Measurements from ENCODE around the gene ALKAL2.

ALKAL2 gene

DNA sequence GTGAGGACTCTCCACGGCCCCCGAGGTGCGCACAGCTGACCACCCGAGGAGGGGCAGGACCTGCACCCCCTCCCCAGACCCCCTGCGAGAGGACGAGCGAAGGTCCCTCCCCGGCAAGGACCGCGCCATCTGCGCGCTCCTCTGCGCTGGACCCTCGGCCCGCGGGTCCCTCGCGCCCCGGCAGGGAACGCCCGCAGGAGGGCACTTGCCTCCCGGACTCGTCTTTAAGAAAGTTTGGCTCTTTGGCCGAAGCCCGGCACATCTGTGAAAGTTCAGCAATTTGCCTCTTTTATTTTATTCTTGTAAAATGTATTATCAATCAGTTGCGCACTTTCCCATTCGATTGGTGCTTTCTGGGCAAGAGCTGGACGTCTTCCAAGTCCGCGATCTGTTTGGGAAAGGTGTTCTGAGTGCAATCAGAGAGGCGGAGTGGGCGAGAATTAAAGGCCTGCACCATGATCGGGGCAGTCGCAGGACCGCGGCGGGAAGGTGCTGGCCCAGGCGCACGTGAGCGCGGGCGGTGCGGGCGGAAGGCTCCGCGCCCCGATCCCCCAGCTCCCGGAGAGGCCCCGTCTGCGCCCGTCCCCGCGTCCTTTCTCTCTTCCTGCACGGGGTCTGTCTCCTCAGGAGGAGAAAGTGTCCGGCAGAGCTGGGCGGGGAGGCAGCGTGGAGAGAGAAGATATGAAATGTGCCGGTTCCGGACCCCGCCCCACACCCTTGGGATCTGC is 1.6 kb upstream of the ALKAL2 start:
- DNase-seq, result no peak

DNA sequence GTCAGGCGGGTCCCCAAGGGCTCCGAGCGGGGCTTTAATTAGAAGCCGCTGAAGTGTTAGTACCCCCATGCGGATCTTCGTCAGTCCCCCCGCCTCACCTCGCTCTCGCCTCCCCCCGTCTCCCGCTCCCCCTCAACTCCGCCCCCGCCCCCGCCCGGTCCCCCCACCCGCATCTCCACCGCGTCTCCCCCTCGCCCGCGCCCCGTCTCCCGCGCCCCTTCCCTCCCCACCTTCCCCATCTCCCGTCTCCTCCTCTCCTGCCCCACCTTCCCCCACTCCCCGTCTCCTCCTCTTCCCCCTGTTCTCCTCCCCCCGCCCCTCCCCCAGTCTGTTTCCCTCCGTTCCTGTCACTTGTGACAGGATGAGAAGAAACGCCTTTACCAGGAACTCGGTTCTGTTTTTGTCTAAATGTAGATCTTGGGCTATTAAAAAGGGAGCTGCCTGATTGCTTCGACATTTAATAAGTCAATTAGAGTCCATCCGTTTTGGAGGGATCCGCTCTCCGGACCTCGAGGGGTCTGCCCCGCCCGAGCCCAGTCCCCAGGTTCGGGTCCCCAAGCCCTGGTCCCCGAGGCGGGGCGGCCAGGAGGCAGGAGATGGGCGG is 969 bp upstream of the ALKAL2 start:
- DNase-seq, result no peak

DNA sequence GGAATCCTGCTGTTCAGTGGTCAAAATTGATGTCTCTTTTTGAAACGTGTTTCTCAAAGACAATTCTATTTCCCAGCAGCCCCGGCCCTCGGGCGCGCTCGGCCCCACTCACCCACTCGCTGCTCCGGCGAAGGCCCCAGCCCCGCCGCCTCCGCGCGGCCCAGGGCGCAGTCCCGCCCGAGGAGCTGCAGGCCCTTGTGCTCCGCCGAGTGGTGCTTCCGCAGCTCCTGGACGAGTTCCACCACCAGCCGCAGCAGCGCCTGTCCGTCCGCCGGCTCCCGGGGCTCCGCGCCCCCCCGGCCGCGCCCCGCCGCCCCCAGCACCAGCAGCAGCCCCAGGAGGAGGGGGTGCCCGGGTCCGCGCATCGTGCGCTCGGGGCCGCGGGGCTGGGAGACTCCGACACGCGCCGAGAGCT is 413 bp downstream of the ALKAL2 start:
- no peak for DNase-seq

DNA sequence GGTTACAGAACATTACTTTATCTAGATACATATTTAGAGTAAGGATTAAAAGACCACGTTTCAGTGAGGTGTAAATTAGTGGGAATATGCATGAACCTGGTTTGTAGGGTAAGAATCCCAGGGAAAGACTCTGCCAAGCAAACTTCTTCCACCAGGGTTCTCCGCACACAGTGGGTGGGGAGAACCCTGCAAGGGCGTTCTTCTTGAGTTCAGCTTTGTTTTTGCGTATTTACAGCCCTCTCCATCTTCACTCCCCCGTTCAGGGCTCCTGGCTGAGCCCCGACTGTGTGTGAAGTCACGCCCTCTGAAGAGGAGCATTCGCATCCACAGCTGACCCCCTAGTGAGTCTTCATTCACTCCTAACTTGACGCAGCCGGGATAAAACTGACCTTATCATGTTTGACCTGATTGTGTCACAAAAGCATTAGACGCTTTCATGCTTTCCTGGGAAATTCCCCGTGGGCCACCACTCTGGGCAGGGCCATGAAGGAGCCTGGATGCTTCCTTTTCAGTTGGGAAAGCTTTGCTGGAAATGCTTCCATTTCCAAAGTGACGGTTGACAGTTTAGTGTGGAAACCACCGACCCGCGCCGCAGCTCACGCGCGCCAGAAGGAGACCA is 1.0 kb downstream of the ALKAL2 start:
- no peak for DNase-seq

DNA sequence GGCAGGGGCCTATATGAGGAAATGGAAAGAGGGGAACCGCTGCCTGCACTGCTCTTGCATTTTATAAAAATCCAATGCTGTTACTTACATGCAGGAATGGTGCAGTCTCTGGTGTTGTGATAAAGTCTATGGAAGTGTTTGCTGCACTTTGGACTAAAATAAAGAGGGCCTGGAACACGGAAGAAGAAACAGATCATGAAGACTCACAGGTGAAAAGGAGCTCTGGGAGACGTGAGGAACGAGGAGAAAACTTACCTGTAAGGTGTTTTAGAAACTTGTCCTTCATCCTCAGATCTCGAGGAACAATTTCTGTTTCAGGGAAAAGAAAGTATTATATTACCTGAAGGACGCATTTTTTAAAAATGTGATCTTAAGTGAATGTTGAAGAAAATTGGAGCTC is 1.9 kb downstream of the ALKAL2 start:
- no peak for DNase-seq

DNA sequence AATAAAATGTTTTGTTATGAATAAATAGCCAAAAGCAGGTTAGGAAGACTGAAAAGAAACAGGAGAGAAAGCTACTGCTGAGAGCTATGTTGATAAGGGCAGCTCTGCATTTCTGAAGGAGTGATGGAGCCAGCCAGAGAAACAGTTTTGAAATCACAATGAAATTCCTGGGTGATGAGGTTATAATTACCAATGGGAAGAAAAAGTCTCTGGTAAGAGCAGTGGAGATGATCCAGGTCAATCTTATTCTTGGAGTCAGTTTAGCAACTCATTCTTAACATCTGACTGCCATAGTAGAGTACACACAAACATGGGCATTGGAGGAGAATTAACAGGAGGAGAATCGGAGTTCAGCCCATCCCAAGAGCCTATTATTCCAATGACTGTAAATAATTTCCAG is 2.4 kb downstream of the ALKAL2 start:
- DNase-seq, result no peak

DNA sequence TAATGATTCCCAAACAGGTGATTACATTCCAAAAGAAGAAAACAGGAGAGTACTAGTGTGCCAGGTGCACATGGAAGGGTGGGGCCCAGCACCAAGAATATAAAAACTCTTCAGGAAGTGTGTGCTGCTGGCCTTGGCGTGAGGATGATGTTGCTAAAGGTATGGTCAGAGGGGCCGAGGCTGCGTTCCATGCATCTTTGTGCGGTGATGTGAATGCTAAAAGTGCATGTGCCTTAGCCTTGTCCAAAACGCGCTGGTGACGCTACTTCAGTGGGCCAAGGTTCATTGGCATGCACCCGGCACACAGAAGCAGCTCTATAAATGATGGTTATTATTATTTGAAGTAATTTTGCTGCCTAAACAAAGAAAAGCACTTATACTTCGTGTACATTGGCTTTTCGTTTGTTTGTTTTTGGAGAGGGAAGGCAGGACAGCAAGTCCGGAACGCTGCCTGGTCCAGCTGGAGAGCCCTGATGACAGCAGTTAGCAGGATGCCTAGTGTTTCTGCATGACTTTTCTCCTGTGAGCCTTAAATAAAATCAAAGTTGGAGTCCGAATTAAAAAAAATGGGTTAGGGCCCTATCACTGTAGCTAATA is 2.9 kb downstream of the ALKAL2 start:
- no peak for DNase-seq

DNA sequence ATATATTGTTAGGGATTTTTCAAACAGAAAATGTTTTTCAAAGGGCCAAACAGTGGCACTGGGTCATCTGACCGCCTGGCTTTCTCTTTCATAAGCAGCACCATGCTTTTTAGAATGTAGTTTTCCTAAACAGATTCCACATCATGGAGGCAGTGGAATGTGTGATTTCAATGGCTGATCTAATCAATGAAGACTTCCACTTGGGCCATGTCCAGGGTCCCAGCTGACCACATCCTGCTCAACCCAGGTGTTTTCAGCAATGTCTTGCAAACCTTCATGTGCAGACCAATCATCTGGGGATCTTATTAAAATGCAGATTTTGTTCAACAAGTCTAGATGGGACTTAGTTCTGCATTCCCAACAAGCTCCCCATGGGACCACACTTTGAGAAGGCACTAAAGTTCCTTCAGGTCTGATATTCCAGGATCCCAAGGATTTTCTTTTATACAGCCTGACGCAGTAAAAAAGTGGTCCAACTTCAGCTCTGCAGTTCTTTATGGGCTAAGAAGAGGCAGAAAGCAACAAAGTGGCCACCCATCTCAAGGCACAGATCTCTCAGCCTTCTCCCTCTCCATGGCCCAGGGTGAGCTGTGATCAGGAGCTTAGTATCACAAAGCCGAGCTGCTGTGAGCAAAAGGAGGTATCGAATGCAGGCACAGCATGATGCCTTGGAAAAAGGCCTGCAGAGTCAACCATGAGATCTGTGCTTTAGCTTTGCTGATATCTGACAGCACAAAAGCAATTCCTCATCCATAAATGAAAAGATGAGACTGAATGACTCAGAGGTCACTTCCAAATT is 3.7 kb downstream of the ALKAL2 start:
- no peak for DNase-seq

DNA sequence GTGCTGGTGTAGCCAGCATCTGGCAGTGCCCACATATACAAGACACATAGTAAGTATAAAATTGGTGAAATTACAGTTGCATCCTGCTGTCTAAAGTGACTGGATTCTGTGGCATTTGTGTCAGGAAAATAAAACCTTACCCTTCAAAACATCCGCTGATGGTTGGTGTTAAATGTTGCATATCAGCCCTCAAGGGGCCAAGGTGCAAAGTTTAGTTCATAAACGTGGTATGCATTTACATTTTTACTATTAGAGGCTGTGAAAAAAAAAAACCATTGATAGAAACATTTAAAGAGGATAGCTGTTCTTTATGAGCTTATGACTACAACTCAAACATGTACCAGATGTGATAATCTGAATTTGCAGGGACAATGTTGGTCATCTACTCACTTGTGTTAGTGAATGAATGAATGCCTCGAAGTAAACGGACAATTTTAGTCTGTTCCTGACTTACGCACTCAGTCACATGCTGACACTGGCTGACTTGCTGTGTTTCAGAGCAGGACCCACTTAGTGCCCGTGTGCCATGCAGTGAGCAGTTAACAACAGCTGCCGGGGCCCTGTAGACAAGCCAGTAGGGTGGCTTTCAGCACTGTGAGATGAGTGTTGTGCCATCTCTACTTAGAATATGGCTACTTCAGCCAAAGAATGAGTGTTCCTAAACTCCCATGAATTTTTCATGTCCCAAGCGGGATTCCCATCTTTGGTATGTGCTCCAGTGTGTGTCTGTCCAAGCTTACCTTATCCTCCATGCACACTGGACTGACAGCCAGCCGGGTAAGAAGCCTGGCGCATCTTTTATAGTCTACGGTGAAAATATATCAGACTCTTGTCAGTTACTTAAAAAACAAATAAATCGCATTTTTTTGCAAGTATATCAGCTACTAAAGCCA is 5.3 kb downstream of the ALKAL2 start:
- DNase-seq, result no peak

DNA sequence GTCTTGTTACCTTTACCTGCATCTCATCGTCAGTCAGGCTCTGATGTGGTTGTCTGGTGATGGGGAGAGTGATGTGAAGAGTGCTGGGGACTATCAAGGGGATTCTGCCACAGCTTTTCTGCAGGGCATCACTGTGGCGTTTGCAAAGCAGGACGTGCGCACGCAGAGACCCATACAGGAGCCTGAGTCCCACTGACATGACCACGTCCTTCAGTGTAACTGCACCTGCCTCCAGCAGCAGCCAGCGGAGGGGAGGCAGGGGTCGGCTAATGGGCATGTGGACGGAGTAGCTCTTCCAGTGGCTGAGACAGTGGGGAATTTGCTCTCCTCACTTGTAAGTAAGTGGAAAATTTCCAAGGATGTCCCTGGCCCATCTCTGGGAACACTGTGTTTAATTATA is 6.5 kb downstream of the ALKAL2 start:
- no peak for DNase-seq

DNA sequence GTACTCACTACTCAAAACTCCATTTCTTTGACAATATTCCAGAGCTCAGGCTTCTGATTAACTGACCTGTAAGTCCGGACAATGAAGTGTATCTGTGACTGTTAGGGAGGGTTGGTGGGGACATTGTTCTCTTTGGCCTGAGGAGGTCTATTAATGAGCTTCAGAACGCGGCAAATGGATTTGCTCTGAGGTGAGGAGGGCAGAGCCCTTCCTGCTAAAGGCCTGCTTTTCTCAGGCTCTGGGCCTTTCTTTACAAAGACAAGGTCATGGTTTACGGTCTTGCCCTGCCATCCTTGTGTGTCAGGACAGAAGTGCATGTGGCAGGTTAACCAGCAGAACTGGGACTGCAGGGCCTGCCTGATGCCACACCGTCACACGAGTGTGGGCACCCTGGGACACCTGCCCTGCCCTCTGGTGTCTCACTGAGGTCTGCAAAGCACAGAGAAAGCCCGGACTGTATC is 7.2 kb downstream of the ALKAL2 start:
- DNase-seq, result no peak

DNA sequence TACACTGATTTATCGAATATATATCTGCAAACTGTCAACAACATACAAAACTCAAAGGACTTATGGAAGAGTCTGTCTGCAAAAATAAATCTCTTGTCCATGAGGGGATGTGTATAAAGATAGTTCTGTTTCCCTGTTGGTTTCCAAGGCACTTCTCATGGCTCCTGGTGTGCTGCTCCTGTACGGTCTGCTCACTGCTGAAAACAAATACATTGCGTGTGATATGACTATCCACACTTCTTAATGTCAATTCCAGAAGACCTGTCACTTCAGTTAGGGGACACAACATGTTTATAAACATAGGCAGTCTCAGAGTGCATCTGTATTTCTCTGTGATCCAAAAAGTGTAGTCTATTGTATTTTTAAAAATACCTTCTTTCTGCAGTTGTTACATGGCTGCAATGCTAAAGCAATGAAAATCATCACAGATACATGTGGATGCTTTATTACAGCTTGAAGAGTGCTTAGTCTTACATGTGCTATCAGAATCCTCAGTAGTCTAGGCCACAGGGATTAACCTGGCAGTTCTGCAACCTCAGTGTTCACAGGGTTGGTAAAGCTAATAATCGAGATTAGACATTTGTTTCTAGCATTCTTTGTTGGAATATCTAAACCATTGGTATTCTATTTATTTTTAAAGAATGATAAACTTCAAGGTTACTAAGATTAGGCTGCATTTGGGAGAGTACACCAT is 7.8 kb downstream of the ALKAL2 start:
- no peak for DNase-seq

DNA sequence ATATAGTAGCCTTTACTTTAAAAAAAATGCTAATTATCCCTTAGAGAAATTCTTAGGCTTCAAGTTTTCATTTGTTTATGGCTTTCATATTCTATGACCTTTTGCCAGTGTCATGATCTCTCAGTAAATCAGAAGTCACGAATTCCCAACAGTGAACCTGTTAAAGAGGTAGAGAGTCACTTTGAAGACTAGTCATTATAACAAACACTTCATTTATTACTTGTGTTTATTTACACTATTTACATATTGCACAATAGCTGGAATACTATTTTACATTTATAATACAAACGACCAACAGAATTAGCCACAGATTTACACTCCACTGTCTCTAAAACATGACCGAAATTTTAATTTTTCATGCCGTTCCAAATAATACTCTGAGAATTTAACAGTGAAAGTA is 8.5 kb downstream of the ALKAL2 start:
- DNase-seq, result no peak

DNA sequence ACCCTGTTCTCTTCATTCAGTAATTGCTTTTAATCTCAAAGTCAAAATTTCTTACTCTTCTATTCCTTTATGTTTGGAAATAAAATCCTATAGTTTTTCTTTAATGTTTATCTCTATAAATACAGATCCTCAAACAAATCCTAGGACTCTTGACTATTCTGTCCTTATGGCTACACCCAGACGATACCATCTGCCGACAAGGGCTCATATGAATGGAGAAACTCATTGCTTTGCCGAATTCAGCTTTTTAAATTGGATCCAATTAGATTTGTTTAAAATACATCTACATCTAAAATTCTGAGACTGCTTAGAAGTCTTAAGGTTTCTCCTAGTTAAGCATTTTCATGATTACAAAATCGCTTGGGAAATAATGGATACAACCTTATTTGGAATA is 9.0 kb downstream of the ALKAL2 start:
- no peak for DNase-seq

DNA sequence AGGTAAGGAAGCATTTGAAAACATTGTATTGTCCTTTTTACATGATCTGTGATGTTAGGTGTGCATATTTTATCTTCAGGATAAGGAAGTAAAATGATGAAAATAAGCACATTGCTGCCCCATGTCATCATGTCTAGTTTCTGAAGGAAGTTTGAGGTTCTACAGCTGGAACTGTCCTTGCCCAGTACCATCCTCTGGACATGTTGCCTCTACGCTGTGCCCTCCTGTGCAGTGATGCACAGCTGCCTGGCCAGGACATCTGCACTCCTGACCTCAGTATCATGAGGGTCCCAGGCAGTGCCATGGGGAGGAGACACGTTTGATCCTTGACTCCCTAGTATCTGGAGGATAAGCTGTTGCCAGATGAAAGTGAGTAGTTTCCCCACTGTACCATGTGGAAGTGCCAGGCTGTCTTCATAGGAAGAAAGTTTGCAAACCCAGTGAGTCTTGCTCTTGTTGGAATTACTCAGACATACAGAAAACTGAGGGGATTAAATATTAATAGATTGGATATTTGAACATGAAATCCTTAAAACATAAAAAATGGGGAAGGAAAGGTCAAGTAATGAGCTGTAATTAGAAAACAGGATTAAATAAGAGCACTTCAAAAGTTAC is 9.5 kb downstream of the ALKAL2 start:
- DNase-seq, result no peak

DNA sequence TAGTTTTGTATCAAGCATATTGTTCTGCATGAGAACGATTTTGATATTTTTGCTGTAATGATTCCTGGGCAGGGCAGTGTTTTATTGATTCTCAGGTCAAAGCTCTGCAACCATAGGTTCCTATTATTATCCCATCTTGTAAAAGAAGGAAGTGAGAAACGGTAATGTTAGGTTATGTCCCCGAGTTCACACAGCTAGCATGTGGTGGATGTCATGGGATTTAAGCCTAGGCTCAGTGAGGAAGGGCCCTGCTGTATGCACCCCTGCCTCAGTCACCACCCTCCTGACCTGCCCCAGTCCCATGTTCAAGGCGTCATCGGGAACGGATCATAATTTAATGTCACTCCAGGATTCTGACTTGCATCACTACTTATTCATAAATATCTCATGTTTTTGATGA is 12.4 kb downstream of the ALKAL2 start:
- DNase-seq, result no peak

DNA sequence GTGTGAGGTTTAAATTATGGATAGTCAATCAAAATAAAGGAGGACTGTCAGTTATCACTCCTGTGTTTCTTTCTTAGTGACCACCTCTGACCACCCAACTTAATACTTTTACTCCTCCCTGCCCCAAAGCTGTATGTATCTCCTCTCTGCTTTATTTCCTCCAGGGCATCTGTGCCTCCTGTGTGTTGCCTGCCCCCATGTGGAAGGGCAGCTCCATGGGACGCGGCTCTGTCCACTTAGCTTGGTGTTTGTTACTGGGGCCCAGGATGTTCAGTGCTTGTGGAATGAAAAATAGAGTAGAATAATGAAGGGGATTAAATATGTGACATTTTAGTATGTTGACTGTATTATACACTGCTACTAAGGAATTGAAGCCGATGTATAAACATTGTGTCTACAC is 13.4 kb downstream of the ALKAL2 start:
- DNase-seq, result no peak

DNA sequence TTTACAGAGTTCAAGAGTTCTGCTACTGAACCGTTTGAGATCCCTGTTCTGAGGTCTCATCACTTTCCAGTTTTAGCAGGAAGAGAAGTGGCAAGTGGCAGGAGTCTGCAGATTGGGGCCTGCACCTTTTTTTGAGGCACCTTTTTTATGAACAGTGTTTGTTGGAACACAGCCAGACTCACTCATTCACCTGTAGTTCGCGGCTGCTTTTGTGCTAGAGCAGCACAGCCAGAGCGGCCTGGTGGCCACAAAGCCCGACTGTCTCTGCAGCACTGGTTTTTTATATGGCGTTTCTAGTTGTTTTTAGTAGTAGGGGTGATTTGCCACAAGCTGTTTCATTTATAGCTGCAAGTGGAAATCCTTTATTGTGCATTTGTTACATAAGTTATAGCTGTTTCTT is 14.6 kb downstream of the ALKAL2 start:
- no peak for DNase-seq

DNA sequence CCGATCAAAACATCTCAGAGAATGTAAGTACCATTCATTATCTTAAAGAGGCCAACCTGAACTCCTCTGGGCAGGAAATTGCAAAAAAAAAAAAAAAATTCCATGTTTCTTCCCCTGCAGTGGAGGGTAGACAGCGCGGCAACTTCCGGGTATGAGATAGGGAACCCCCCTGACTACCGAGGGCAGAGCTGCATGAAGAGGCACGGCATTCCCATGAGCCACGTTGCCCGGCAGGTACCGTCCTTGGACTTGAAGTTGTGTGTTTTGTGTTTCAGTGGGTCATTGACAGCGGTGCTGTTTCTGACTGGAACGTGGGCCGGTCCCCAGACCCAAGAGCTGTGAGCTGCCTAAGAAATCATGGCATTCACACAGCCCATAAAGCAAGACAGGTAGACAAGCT is 16.0 kb downstream of the ALKAL2 start:
- DNase-seq, result no peak

DNA sequence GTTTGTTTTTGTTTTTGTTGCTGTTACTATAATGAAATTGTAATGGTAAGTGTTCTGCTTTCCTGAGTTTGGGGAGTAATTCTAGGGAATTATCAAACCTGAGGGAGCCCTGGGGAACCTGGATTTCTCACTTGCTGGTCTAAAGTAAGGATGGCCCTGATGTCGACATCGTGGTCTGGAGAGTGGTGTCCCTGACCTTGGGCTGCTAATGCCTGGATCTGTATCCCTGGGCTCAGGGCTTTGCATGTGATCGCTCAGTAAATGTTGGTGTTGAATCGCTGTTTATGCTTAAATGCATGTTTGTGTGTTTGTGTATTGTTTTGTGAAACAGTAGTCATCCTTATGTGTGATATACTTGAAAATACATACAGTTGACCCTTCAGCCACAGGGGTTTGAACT is 17.0 kb downstream of the ALKAL2 start:
- no peak for DNase-seq

Measured in activated CD4-positive, alpha-beta T cell treated with anti-CD3 and anti-CD28 coated beads, Interleukin-2, Interleukin-6, amounts not matched to agents 100 ng/mL and 50 ng/mL, durations not matched to agents 16 hours and 8 hours (primary cell).